Body of pancreas (tissue), 4 donors: ENCODE results near the gene MCAT. TPM values are rescaled to one million over a fixed set of nuclear protein-coding genes. Genes with fewer than 3 reads are reported as not detected.
A peak's percentile ranks its signal among the peaks of the same experiment; 100 is the strongest.

Source experiments
- ATAC-seq: fragments of 150-250 bp; one replicate; pipeline ENCODE4 v1.9.1; 2016
- DNase-seq, 4 donors: peaks; one replicate each; pipeline ENCODE4 v3.0.0-alpha.2; 2019
- H3K27ac ChIP-seq, 4 donors: fragments of 200-600 bp; sonication (generic); 1 replicate in 3 of 4; 2 replicates in 1 of 4; pipeline versions ENCODE4 v1.5.1 to v1.6.1; 2016 to 2019; ENCODE audit warnings: mild to moderate bottlenecking in 1 of 4, mixed read lengths in 1 of 4, moderate library complexity in 1 of 4
- H3K27me3 ChIP-seq, 2 donors: fragments of 200-600 bp; sonication (generic); one replicate each; pipeline ENCODE4 v1.6.0; 2016; ENCODE audit warnings: mild to moderate bottlenecking in 1 of 2
- H3K36me3 ChIP-seq, 2 donors: fragments of 200-600 bp; sonication (generic); replicated peaks in 1 of 2; 2 replicates each; pipeline ENCODE4 v1.5.1; 2016; ENCODE audit warnings: low read depth in 2 of 2; ENCODE audit not compliant: insufficient read depth in 1 of 2
- H3K4me1 ChIP-seq: fragments of 200-600 bp; sonication (generic); one replicate; pipeline ENCODE4 v1.6.0; 2016
- H3K4me3 ChIP-seq, 2 donors: fragments of 200-600 bp; sonication (generic); 1 replicate in 1 of 2; 2 replicates in 1 of 2; pipeline ENCODE4 v1.5.1; 2016 to 2019
- H3K9me3 ChIP-seq, 3 donors: fragments of 200-600 bp; sonication (generic); 1 replicate in 2 of 3; 2 replicates in 1 of 3; pipeline ENCODE4 v1.5.1; 2016
- POLR2A ChIP-seq, 3 donors: fragments of 450-650 bp; IDR thresholded peaks; one replicate each; pipeline ENCODE4 v1.6.1; 2016; ENCODE audit warnings: antibody characterized with exemption in 3 of 3, mild to moderate bottlenecking in 2 of 3
- WGBS, 2 donors: methylation state at CpG; one replicate each; pipeline ENCODE4 v1.1.5; 2017; 5-methylcytosine and 5-hydroxymethylcytosine counted together
- intact Hi-C: fragments of 100-400 bp; cut with DNase I; formaldehyde crosslinking; loops from one replicate; pipeline ENCODE4 v1.15.1; 2023
- total RNA-seq, 2 donors: library from RNA; depleted of rRNA; stranded (reverse); fragments of >200 nt; gene quantifications; one replicate each; pipeline ENCODE4 v1.1.0, GENCODE V29; 2016
- TF ChIP-seq, protein P1 (sequence below), 7 experiments: fragments of 450-650 bp in 4 of 7; fragments of 200-600 bp in 3 of 7; sonication (generic) in 3 of 7; IDR thresholded peaks; one replicate each; pipeline ENCODE4 v1.5.1; 2016 to 2019; ENCODE audit warnings: antibody characterized with exemption in 7 of 7

MCAT gene
- total RNA-seq, 2 donors from 2014 or later = 28.8 to 50.8 TPM

GRCh38 chr22:43114958-43115357 lies 28.2 kb downstream of the MCAT start:
- no peaks in the 10 kb centered on the region for H3K27me3 ChIP-seq
- ATAC-seq = peak; percentile 45

GRCh38 chr22:43113526-43114251 lies 29.5 kb downstream of the MCAT start:
- H3K9me3 ChIP-seq = no peaks in the 10 kb centered on the region
- peak; percentile 18 for ATAC-seq
- H3K27ac ChIP-seq = peak overlapping the region in 1 of 4 donors; percentile 24
- H3K4me1 ChIP-seq = peaks cover 40% of the 10 kb centered on the region
- no peak for TF ChIP-seq POLR2A (IDR thresholded peaks at IDR 0.05)
- TF ChIP-seq, protein P1, sequence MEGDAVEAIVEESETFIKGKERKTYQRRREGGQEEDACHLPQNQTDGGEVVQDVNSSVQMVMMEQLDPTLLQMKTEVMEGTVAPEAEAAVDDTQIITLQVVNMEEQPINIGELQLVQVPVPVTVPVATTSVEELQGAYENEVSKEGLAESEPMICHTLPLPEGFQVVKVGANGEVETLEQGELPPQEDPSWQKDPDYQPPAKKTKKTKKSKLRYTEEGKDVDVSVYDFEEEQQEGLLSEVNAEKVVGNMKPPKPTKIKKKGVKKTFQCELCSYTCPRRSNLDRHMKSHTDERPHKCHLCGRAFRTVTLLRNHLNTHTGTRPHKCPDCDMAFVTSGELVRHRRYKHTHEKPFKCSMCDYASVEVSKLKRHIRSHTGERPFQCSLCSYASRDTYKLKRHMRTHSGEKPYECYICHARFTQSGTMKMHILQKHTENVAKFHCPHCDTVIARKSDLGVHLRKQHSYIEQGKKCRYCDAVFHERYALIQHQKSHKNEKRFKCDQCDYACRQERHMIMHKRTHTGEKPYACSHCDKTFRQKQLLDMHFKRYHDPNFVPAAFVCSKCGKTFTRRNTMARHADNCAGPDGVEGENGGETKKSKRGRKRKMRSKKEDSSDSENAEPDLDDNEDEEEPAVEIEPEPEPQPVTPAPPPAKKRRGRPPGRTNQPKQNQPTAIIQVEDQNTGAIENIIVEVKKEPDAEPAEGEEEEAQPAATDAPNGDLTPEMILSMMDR (IDR thresholded peaks at IDR 0.05) = no peak
- H3K4me3 ChIP-seq = no peak overlapping the region
- intact Hi-C loops = no loop called here
- no peaks in the 10 kb centered on the region for H3K36me3 ChIP-seq
- 55 to 61% methylated on average over 13 of the region's 13 CpGs for WGBS, 2 donors
- DNase-seq = peak; percentile 48 to 77 (median 68)
- no peaks in the 10 kb centered on the region for H3K27me3 ChIP-seq

More at GRCh38 chr22:43114958-43115357, 28.2 kb downstream of the MCAT start:
- intact Hi-C loops = no loop called here
- H3K36me3 ChIP-seq = no peaks in the 10 kb centered on the region
- H3K27ac ChIP-seq = peak overlapping the region in 3 of 4 donors; percentile 2 to 34 (median 12)
- DNase-seq = peak; percentile 67 to 89 (median 84)
- no peak for TF ChIP-seq POLR2A (IDR thresholded peaks at IDR 0.05)
- TF ChIP-seq, protein P1 (IDR thresholded peaks at IDR 0.05) = no peak
- no peaks in the 10 kb centered on the region for H3K9me3 ChIP-seq
- no peak overlapping the region for H3K4me3 ChIP-seq
- 6 to 13% methylated on average over 4 to 5 of the region's 5 CpGs for WGBS, 2 donors
- peaks cover 39% of the 10 kb centered on the region for H3K4me1 ChIP-seq

DNA sequence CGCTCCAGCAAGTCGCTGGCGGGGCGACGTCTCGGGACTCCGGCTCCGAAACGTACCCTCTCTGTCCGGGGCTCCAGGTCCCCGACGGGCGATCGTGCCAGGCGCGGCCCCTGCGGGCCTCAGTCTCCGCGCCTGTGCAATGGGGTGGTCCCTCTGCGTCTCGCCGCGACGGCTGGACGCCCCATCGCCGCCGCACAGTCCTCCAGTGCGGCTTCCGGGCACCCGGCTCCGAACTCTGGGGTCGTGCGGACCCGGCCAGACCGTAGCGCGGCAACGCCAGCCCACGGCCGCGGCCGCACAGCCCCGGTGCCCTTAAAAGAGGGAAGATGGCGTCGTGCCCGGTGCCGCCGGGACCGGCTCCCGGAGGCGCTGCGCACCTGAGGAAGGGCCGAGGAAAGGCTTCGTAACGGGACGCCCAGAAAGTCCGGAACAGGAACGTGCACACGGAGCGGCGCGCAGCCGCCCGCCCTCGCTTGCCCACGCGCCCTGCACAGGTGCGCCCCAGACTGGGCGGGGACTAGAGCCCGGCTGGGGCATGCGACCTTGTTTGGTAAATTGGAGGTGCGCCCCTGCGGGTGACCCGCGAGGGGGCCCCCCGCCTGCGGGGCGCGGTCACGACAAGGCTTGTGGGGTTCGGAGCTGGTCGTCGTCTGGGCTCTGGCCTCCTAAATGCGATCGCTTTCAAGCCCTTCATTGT lies 32.1 kb downstream of the MCAT start:
- no peaks in the 10 kb centered on the region for H3K27me3 ChIP-seq
- H3K9me3 ChIP-seq = no peaks in the 10 kb centered on the region
- WGBS, 2 donors = 2% methylated on average over 85 of the region's 86 CpGs; no CpG with 5 or more reads in 1 of the 2 donors
- TF ChIP-seq, protein P1 (IDR thresholded peaks at IDR 0.05) = no peak
- TF ChIP-seq POLR2A (IDR thresholded peaks at IDR 0.05) = peak in 1 of 3 donors; percentile 14
- DNase-seq (peak; percentile 68 to 77 (median 69)), ATAC-seq (peak; percentile 79)
- peak overlapping the region; percentile 19 to 67 for H3K4me3 ChIP-seq
- H3K27ac ChIP-seq = peak overlapping the region in 2 of 4 donors; percentile 41 to 50
- intact Hi-C loops = no loop called here
- no peaks in the 10 kb centered on the region for H3K36me3 ChIP-seq
- peaks cover 40% of the 10 kb centered on the region for H3K4me1 ChIP-seq

DNA sequence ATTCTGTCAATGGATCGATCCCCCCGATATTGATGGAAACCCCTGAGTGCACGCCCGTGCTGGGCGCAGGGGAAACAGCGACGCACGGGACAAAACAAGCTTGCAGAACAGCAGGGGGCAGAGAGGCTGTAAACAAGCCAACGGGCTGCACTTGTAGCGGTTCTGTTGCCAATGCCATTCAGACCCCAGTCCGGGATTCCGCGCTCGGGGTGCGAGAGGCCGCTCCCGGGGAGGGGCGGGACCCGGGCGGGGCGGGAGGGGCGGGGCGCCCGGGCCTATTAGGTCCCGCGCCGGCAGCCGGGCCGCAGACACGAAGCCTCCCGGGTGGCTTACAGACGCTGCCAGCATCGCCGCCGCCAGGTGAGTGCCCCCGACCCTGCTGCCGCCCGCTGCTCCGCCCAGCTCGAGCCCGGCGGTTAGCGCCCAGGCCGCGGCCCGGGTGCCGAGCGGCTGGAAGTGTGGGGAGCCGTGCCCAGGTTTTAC lies 32.7 kb downstream of the MCAT start, which contains the start of gene BIK:
BIK (plus strand) TSS at position 307 of the 483 bp plus-strand sequence. CDS start 13,273 bp downstream, outside the sequence.
- no peaks in the 10 kb centered on the region for H3K27me3 ChIP-seq
- ATAC-seq (peak; percentile 53), DNase-seq (peak; percentile 52 to 72 (median 60))
- H3K36me3 ChIP-seq = no peaks in the 10 kb centered on the region
- intact Hi-C loops = no loop called here
- TF ChIP-seq, protein P1 (IDR thresholded peaks at IDR 0.05) = peak in 3 of 7 experiments; percentile 10 to 28 (median 26)
- peak; percentile 24 to 51 (median 40) for TF ChIP-seq POLR2A (IDR thresholded peaks at IDR 0.05)
- H3K4me1 ChIP-seq = peaks cover 40% of the 10 kb centered on the region
- H3K4me3 ChIP-seq = peak within 1 kb of the TSS; percentile 19 to 67
- no peaks in the 10 kb centered on the region for H3K9me3 ChIP-seq
- peak within 1 kb of the TSS in 2 of 4 donors; percentile 41 to 50 for H3K27ac ChIP-seq
- WGBS, 2 donors = 0% methylated on average over 9 to 29 of the region's 49 CpGs
